NCI-H460 (cell line): ENCODE results near the gene ISYNA1. TPM values are rescaled to one million over a fixed set of nuclear protein-coding genes. Genes with fewer than 3 reads are reported as not detected.

Experiments
- DNase-seq: peaks from one replicate; pipeline ENCODE4 v3.0.0-alpha.2; 2016; ENCODE audit warnings: low read depth; ENCODE audit errors: extremely low read depth
- total RNA-seq: library from RNA; depleted of rRNA; stranded (reverse); fragments of >200 nt; shearing (Covaris generic); gene quantifications from 2 replicates; pipeline ENCODE4 v1.2.3, GENCODE V29; 2014

ISYNA1 gene
- total RNA-seq, 1 experiment from 2014 or later: 1.2 TPM

GRCh38 chr19:18397242-18398202 is 40.4 kb downstream of the ISYNA1 start, which contains the start of gene LRRC25:
Gene LRRC25 (minus strand): TSS chr19:18397622. CDS start chr19:18396963, 659 bp downstream.
- DNase-seq: no peak

- DNase-seq: no peak
Observed at GRCh38 chr19:18396471-18397241, 41.3 kb downstream of the ISYNA1 start.

- no peak for DNase-seq
Observed at GRCh38 chr19:18393836-18394235, 44.1 kb downstream of the ISYNA1 start.

GRCh38 chr19:18392926-18393325 is 45.0 kb downstream of the ISYNA1 start:
- no peak for DNase-seq

GRCh38 chr19:18392417-18392816 is 45.5 kb downstream of the ISYNA1 start:
- DNase-seq: no peak

- DNase-seq: no peak
Observed at GRCh38 chr19:18391509-18392075, 46.3 kb downstream of the ISYNA1 start.

GRCh38 chr19:18390065-18390907 is 47.6 kb downstream of the ISYNA1 start:
- no peak for DNase-seq

- DNase-seq: no peak
Observed at GRCh38 chr19:18389726-18390064, 48.2 kb downstream of the ISYNA1 start.

GRCh38 chr19:18388960-18389725 is 48.8 kb downstream of the ISYNA1 start:
- DNase-seq: no peak

- DNase-seq: peak; percentile 55
Observed at GRCh38 chr19:18388100-18388959, 49.6 kb downstream of the ISYNA1 start.

- peak; percentile 80 for DNase-seq
Observed at GRCh38 chr19:18386543-18387271, 51.2 kb downstream of the ISYNA1 start.

- DNase-seq: peak; percentile 87
Observed at GRCh38 chr19:18385675-18386542, 52.0 kb downstream of the ISYNA1 start, which contains the start of gene GDF15. Gene GDF15 (plus strand): TSS chr19:18386158. CDS start chr19:18386190, 32 bp downstream.

- no peak for DNase-seq
Observed at GRCh38 chr19:18385359-18385674, 52.6 kb downstream of the ISYNA1 start.

GRCh38 chr19:18384775-18385174 is 53.2 kb downstream of the ISYNA1 start:
- no peak for DNase-seq
